ENCODE data around the gene MFAP4. TPM values are rescaled to one million over a fixed set of nuclear protein-coding genes. Genes with fewer than 3 reads are reported as not detected.

The MFAP4 gene
- total RNA-seq, 1 experiment from 2014 or later: 1.5 TPM

DNA sequence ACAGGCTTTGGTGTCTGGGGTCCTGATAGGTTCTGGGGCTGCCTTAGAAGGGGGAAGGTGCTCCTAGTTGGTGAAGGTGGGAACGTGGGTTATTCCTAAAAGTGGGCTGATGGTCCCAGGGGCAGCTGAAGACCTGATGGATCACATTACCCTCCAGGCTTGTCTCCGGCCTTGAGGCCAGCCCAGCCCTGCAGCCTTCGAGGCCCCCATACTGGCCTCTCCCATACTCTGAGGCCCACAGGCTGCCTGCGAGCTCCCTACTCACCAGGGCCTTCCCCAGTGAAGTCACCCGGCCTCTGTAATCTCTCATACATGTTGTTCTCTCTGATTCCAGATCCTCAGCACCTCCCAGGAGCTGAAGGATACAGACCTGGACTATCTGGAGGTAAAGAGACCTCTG is 26.8 kb upstream of the MFAP4 start:
- H3K36me3 Mint-ChIP-seq (ENCODE audit: insufficient read depth in 1 of 3, low read depth in 3 of 3): no peaks in the 10 kb centered on the region; a peak in 1 of 7 replicates
- Histone ChIP-seq H3K23me2 (ENCODE audit: insufficient read length, low read depth, low read length, poor library complexity, severe bottlenecking) (no peaks in the 10 kb centered on the region), H2BK5ac (ENCODE audit: insufficient read length, low read length) (no peak overlapping the region)

More for the DNA sequence above, 26.8 kb upstream of the MFAP4 start:
- Histone ChIP-seq H2BK120ac (ENCODE audit: low read depth, low read length, poor library complexity, severe bottlenecking) (no peak overlapping the region), H4K5ac (ENCODE audit: insufficient read length, low read depth, low read length) (no peak overlapping the region), H2AK5ac (ENCODE audit: insufficient read length, low read length) (no peak overlapping the region), H2BK20ac (ENCODE audit: low read depth, low read length, poor library complexity, severe bottlenecking) (no peak overlapping the region), H4K20me1 (ENCODE audit: control insufficient read depth, insufficient read depth, insufficient read length) (no peaks in the 10 kb centered on the region), H2BK12ac (ENCODE audit: insufficient read length, low read depth, low read length) (no peak overlapping the region), H3K14ac (ENCODE audit: insufficient read depth, low read length) (no peak overlapping the region), H2BK15ac (ENCODE audit: low read depth, low read length) (no peak overlapping the region), H3K79me2 (ENCODE audit: insufficient read depth, low read length) (no peaks in the 10 kb centered on the region), H3K4me1 (ENCODE audit: insufficient read depth, low read length) (no peaks in the 10 kb centered on the region), H3K23ac (ENCODE audit: insufficient read length, low read depth, low read length) (no peak overlapping the region), H3K9ac (ENCODE audit: extremely low read depth, insufficient read length, low read length) (no peak overlapping the region), H4K8ac (replicated peaks; ENCODE audit: insufficient read length, low read depth, low read length) (no peak overlapping the region), H3K56ac (ENCODE audit: insufficient read length, low read depth, low read length) (no peak overlapping the region), H3K9me3 (ENCODE audit: control insufficient read depth, low read depth, low read length) (no peaks in the 10 kb centered on the region), H4K91ac (ENCODE audit: insufficient read length, low read depth, low read length) (no peak overlapping the region), H3K79me1 (ENCODE audit: insufficient read depth, low read depth, low read length, poor library complexity, severe bottlenecking) (no peaks in the 10 kb centered on the region), H3K4me2 (ENCODE audit: insufficient read depth, insufficient read length, low read length) (no peak overlapping the region), H3T11ph (ENCODE audit: low read length) (no peak overlapping the region), H3K27me3 (ENCODE audit: insufficient read depth, low read length) (no peaks in the 10 kb centered on the region), H2AFZ (ENCODE audit: low read length) (no peak overlapping the region), H3K27ac (ENCODE audit: insufficient read length, low read depth, low read length) (no peak overlapping the region), H3K18ac (ENCODE audit: insufficient read length, low read depth, low read length) (no peak overlapping the region), H3K4ac (ENCODE audit: low read depth, low read length) (no peak overlapping the region)
- Mint-ChIP-seq H3K9me3 (no peaks in the 10 kb centered on the region), H3K27me3 (ENCODE audit: low read depth) (peaks cover 10% of the 10 kb centered on the region), H3K27ac (no peak overlapping the region), H3K4me1 (peaks cover 15 to 30% of the 10 kb centered on the region in 2 experiments), H3K4me3 (no peak overlapping the region)
- TF ChIP-seq, protein P1, sequence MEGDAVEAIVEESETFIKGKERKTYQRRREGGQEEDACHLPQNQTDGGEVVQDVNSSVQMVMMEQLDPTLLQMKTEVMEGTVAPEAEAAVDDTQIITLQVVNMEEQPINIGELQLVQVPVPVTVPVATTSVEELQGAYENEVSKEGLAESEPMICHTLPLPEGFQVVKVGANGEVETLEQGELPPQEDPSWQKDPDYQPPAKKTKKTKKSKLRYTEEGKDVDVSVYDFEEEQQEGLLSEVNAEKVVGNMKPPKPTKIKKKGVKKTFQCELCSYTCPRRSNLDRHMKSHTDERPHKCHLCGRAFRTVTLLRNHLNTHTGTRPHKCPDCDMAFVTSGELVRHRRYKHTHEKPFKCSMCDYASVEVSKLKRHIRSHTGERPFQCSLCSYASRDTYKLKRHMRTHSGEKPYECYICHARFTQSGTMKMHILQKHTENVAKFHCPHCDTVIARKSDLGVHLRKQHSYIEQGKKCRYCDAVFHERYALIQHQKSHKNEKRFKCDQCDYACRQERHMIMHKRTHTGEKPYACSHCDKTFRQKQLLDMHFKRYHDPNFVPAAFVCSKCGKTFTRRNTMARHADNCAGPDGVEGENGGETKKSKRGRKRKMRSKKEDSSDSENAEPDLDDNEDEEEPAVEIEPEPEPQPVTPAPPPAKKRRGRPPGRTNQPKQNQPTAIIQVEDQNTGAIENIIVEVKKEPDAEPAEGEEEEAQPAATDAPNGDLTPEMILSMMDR (conservative IDR thresholded peaks at IDR 0.05): no peak
- DNase-seq: no peak
- no CpG with 5 or more reads among the region's 5 CpGs for WGBS (ENCODE audit: extremely low coverage, insufficient read length, low lambda C conversion rate)

Data from H9 (cell line).